Neural cell (in vitro differentiated cells): ENCODE results near the gene PTEN. TPM values are rescaled to one million over a fixed set of nuclear protein-coding genes. Genes with fewer than 3 reads are reported as not detected.
"Not testable (repeated sequence)": the region's sequence is repeated elsewhere in the genome, so short reads cannot be mapped to it uniquely, and the experiment has no call there.

Source experiments
- H2AFZ ChIP-seq: fragments of 200-600, 300-800 bp; sonication (generic), shearing (Covaris generic); 2 replicates; pipeline ENCODE4 v1.6.0; 2014; ENCODE audit warnings: low read depth, mild to moderate bottlenecking, antibody characterized with exemption, low read length, moderate library complexity
- H3F3A ChIP-seq: fragments of 200-600 bp; shearing (Covaris generic); 2 replicates; pipeline ENCODE4 v1.6.1; 2016; ENCODE audit warnings: mild to moderate bottlenecking, moderate library complexity, mixed read lengths, antibody characterized with exemption, low read length; ENCODE audit not compliant: insufficient read depth, poor library complexity, severe bottlenecking
- H3K27ac ChIP-seq: fragments of 200-600, 300-800 bp; sonication (generic), shearing (Covaris generic); 2 replicates; pipeline ENCODE4 v1.5.1; 2014; ENCODE audit warnings: mild to moderate bottlenecking, low read length, moderate library complexity
- H3K27me3 ChIP-seq: fragments of 300-800, 200-600 bp; sonication (generic), shearing (Covaris generic); 2 replicates; pipeline ENCODE4 v1.6.0; 2014; ENCODE audit warnings: mild to moderate bottlenecking, low read depth, low read length, moderate library complexity; ENCODE audit not compliant: insufficient read depth
- H3K36me3 ChIP-seq: fragments of 300-800, 200-600 bp; sonication (generic), shearing (Covaris generic); 2 replicates; pipeline ENCODE4 v1.5.1; 2014; ENCODE audit warnings: mild to moderate bottlenecking, antibody characterized with exemption, low read length, moderate library complexity; ENCODE audit not compliant: insufficient read depth
- H3K4me2 ChIP-seq: fragments of 300-800, 200-600 bp; sonication (generic), shearing (Covaris generic); 2 replicates; pipeline ENCODE4 v1.6.0; 2014; ENCODE audit warnings: mild to moderate bottlenecking, low read length
- H3K4me3 ChIP-seq: fragments of 300-800, 200-600 bp; sonication (generic), shearing (Covaris generic); 2 replicates; pipeline ENCODE4 v1.5.1; 2014; ENCODE audit warnings: mild to moderate bottlenecking, low read length, moderate library complexity
- H3K79me2 ChIP-seq: fragments of 200-600 bp; shearing (Covaris generic); replicated peaks from 2 replicates; pipeline ENCODE4 v1.6.0; 2014; ENCODE audit warnings: mild to moderate bottlenecking, low read length, moderate library complexity; ENCODE audit not compliant: insufficient read depth
- H3K9ac ChIP-seq: fragments of 300-800, 200-600 bp; sonication (generic), shearing (Covaris generic); 2 replicates; pipeline ENCODE4 v1.6.1; 2016; ENCODE audit warnings: mild to moderate bottlenecking, low read length, mixed read lengths
- H3K9me2 ChIP-seq: fragments of 200-600 bp; shearing (Covaris generic); 2 replicates; pipeline ENCODE4 v1.6.1; 2016; ENCODE audit warnings: mild to moderate bottlenecking, low read length, mixed read lengths; ENCODE audit not compliant: insufficient read depth
- H3K9me3 ChIP-seq: fragments of 200-600, 300-800 bp; sonication (generic), shearing (Covaris generic); 2 replicates; pipeline ENCODE4 v1.6.1; 2016; ENCODE audit warnings: mild to moderate bottlenecking, mixed run types, low read length, moderate library complexity, mixed read lengths
- H4K20me1 ChIP-seq: fragments of 200-600 bp; shearing (Covaris generic); 2 replicates; pipeline ENCODE4 v1.6.1; 2016; ENCODE audit warnings: mild to moderate bottlenecking, mixed run types; ENCODE audit not compliant: insufficient read depth
- EP300 ChIP-seq: fragments of 450-650 bp; conservative IDR thresholded peaks from 2 replicates; pipeline ENCODE4 v1.6.1; 2014; ENCODE audit warnings: antibody characterized with exemption, mild to moderate bottlenecking, moderate library complexity; ENCODE audit not compliant: poor library complexity, severe bottlenecking
- EZH2 ChIP-seq: fragments of 200-600, 300-800 bp; shearing (Covaris generic), sonication (generic); IDR thresholded peaks from 2 replicates; pipeline ENCODE4 v1.6.1; 2014; ENCODE audit warnings: antibody characterized with exemption, low read length, borderline replicate concordance, mild to moderate bottlenecking; ENCODE audit not compliant: insufficient read depth, poor library complexity, severe bottlenecking
- MXI1 ChIP-seq: fragments of 450-650 bp; conservative IDR thresholded peaks from 2 replicates; pipeline ENCODE4 v1.6.1; 2014; ENCODE audit warnings: antibody characterized with exemption, mild to moderate bottlenecking; ENCODE audit not compliant: poor library complexity, severe bottlenecking
- POLR2AphosphoS5 ChIP-seq: IDR thresholded peaks from 2 replicates; pipeline ENCODE4 v1.6.1; 2012
- RAD21 ChIP-seq: fragments of 450-650 bp; conservative IDR thresholded peaks from 2 replicates; pipeline ENCODE4 v1.6.1; 2014; ENCODE audit warnings: antibody characterized with exemption, mild to moderate bottlenecking, moderate library complexity
- SMC3 ChIP-seq: fragments of 450-650 bp; conservative IDR thresholded peaks from 2 replicates; pipeline ENCODE4 v1.6.1; 2014; ENCODE audit warnings: antibody characterized with exemption, mild to moderate bottlenecking, moderate library complexity; ENCODE audit not compliant: poor library complexity
- TAF1 ChIP-seq: IDR thresholded peaks from 2 replicates; pipeline ENCODE4 v1.6.1; 2012; ENCODE audit warnings: low read depth
- polyA plus RNA-seq: library from polyadenylated mRNA; depleted of rRNA; stranded (reverse); fragments of >200 nt; gene quantifications from 2 replicates; pipeline ENCODE4 v1.2.3, GENCODE V29; 2014
- TF ChIP-seq, protein P1 (sequence below): IDR thresholded peaks from 2 replicates; pipeline ENCODE4 v1.6.1; 2012; ENCODE audit warnings: borderline replicate concordance
- TF ChIP-seq, protein P2 (sequence below): fragments of 450-650 bp; IDR thresholded peaks from 2 replicates; pipeline ENCODE4 v1.5.1; 2014; ENCODE audit warnings: antibody characterized with exemption, mild to moderate bottlenecking, moderate library complexity; ENCODE audit not compliant: poor library complexity, severe bottlenecking

The PTEN gene
- polyA plus RNA-seq, 1 donor from 2014 or later, result 47.3 TPM

DNA sequence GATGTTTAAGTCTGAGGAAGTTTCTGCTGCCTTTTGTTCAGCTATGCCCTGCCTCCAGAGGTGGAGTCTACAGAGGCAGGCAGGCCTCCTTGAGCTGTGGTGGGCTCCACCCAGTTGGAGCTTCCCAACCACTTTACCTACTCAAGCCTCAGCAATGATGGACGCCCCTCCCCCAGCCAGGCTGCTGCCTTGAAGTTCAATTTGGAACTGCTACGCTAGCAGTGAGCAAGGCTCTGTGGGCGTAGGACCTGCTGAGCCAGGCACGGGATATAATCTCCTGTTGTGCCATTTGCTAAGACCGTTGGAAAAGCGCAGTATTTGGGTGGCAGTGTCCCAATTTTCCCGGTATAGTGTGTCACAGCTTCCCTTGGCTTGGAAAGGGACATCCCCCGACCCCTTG lies 40.0 kb downstream of the PTEN start:
- not testable (repeated sequence) for H3K9me3 ChIP-seq, H3K9ac ChIP-seq, H3K9me2 ChIP-seq, H3K79me2 ChIP-seq, H4K20me1 ChIP-seq, H3K36me3 ChIP-seq, H3F3A ChIP-seq, H2AFZ ChIP-seq, H3K27ac ChIP-seq, H3K4me2 ChIP-seq, H3K4me3 ChIP-seq, H3K27me3 ChIP-seq

GRCh38 chr10:87913156-87913921 lies 49.9 kb downstream of the PTEN start:
- no peak overlapping the region for H3K27ac ChIP-seq
- no peak overlapping the region for H3K4me2 ChIP-seq
- TF ChIP-seq EP300 (no peak), EZH2 (no peak), MXI1 (no peak), POLR2AphosphoS5 (no peak), RAD21 (no peak), SMC3 (no peak), TAF1 (no peak)
- TF ChIP-seq, protein P1, sequence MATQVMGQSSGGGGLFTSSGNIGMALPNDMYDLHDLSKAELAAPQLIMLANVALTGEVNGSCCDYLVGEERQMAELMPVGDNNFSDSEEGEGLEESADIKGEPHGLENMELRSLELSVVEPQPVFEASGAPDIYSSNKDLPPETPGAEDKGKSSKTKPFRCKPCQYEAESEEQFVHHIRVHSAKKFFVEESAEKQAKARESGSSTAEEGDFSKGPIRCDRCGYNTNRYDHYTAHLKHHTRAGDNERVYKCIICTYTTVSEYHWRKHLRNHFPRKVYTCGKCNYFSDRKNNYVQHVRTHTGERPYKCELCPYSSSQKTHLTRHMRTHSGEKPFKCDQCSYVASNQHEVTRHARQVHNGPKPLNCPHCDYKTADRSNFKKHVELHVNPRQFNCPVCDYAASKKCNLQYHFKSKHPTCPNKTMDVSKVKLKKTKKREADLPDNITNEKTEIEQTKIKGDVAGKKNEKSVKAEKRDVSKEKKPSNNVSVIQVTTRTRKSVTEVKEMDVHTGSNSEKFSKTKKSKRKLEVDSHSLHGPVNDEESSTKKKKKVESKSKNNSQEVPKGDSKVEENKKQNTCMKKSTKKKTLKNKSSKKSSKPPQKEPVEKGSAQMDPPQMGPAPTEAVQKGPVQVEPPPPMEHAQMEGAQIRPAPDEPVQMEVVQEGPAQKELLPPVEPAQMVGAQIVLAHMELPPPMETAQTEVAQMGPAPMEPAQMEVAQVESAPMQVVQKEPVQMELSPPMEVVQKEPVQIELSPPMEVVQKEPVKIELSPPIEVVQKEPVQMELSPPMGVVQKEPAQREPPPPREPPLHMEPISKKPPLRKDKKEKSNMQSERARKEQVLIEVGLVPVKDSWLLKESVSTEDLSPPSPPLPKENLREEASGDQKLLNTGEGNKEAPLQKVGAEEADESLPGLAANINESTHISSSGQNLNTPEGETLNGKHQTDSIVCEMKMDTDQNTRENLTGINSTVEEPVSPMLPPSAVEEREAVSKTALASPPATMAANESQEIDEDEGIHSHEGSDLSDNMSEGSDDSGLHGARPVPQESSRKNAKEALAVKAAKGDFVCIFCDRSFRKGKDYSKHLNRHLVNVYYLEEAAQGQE, result no peak
- TF ChIP-seq, protein P2, sequence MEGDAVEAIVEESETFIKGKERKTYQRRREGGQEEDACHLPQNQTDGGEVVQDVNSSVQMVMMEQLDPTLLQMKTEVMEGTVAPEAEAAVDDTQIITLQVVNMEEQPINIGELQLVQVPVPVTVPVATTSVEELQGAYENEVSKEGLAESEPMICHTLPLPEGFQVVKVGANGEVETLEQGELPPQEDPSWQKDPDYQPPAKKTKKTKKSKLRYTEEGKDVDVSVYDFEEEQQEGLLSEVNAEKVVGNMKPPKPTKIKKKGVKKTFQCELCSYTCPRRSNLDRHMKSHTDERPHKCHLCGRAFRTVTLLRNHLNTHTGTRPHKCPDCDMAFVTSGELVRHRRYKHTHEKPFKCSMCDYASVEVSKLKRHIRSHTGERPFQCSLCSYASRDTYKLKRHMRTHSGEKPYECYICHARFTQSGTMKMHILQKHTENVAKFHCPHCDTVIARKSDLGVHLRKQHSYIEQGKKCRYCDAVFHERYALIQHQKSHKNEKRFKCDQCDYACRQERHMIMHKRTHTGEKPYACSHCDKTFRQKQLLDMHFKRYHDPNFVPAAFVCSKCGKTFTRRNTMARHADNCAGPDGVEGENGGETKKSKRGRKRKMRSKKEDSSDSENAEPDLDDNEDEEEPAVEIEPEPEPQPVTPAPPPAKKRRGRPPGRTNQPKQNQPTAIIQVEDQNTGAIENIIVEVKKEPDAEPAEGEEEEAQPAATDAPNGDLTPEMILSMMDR, result no peak
- H3K27me3 ChIP-seq, result no peaks in the 10 kb centered on the region
- no peaks in the 10 kb centered on the region for H3K9me2 ChIP-seq
- peaks cover 60% of the 10 kb centered on the region for H3K79me2 ChIP-seq
- no peaks in the 10 kb centered on the region for H4K20me1 ChIP-seq
- no peaks in the 10 kb centered on the region for H3F3A ChIP-seq
- H3K36me3 ChIP-seq, result peaks cover 6% of the 10 kb centered on the region
- no peak overlapping the region for H3K4me3 ChIP-seq
- no peaks in the 10 kb centered on the region for H3K9me3 ChIP-seq
- no peak overlapping the region for H2AFZ ChIP-seq
- no peak overlapping the region for H3K9ac ChIP-seq

- H3K4me3 ChIP-seq, result no peak overlapping the region
Measured at GRCh38 chr10:87915406-87915805, 52.0 kb downstream of the PTEN start.

More at GRCh38 chr10:87915406-87915805, 52.0 kb downstream of the PTEN start:
- Histone ChIP-seq H3K4me2 (no peak overlapping the region), H2AFZ (no peak overlapping the region), H3F3A (no peaks in the 10 kb centered on the region), H3K9me3 (no peaks in the 10 kb centered on the region), H3K36me3 (peaks cover 6% of the 10 kb centered on the region), H4K20me1 (no peaks in the 10 kb centered on the region), H3K9ac (no peak overlapping the region), H3K79me2 (peaks cover 59% of the 10 kb centered on the region), H3K27ac (no peak overlapping the region), H3K9me2 (no peaks in the 10 kb centered on the region), H3K27me3 (no peaks in the 10 kb centered on the region)
- TF ChIP-seq EP300, result no peak
- no peak for TF ChIP-seq EZH2
- no peak for TF ChIP-seq RAD21
- TF ChIP-seq MXI1, result no peak
- TF ChIP-seq TAF1, result no peak
- TF ChIP-seq SMC3, result no peak
- TF ChIP-seq, protein P1, result no peak
- TF ChIP-seq POLR2AphosphoS5, result no peak
- TF ChIP-seq, protein P2, result no peak
